A673 (cell line): Measurements from ENCODE around the gene LIMK1. TPM values are rescaled to one million over a fixed set of nuclear protein-coding genes. Genes with fewer than 3 reads are reported as not detected.

Experiments used
- BruUV-seq: library from RNA; stranded (reverse); fragments of 400-500 nt; replicated peaks from 2 replicates; lab custom pipeline; 2021; lab: Mats Ljungman, UMichigan
- CTCF ChIA-PET: fragments of 300-600 bp; sonication (Branson Sonifier 250); formaldehyde crosslinking; loops from one replicate; lab custom pipeline; 2022; ENCODE audit warnings: antibody characterized with exemption; lab: Charles Lee
- POLR2A ChIA-PET: fragments of 300-600 bp; sonication (Branson Sonifier 250); formaldehyde crosslinking; loops from one replicate; lab custom pipeline; 2022; ENCODE audit warnings: antibody characterized with exemption; ENCODE audit not compliant: low non-redundant PET; lab: Charles Lee
- DNase-seq: peaks from one replicate; pipeline ENCODE4 v3.0.0-alpha.2; 2015; ENCODE audit warnings: low spot score
- H3K27ac ChIP-seq: fragments of 200-600 bp; sonication (generic); 2 replicates; pipeline ENCODE4 v1.5.1; 2016; ENCODE audit warnings: mixed run types, low read depth, mild to moderate bottlenecking, mixed read lengths, antibody characterized with exemption, low read length; ENCODE audit not compliant: poor library complexity, severe bottlenecking
- H3K27me3 ChIP-seq: fragments of 200-600 bp; sonication (generic); replicated peaks from 2 replicates; pipeline ENCODE4 v1.6.1; 2017; ENCODE audit warnings: mixed run types, low read depth, mild to moderate bottlenecking, mixed read lengths, antibody characterized with exemption, low read length; ENCODE audit not compliant: insufficient read depth, poor library complexity
- H3K36me3 ChIP-seq: fragments of 200-600 bp; sonication (generic); 2 replicates; pipeline ENCODE4 v1.6.1; 2016; ENCODE audit warnings: mixed run types, mild to moderate bottlenecking, mixed read lengths, antibody characterized with exemption, low read length; ENCODE audit not compliant: insufficient read depth, poor library complexity, severe bottlenecking
- H3K4me1 ChIP-seq: fragments of 200-600 bp; sonication (generic); 2 replicates; pipeline ENCODE4 v1.6.1; 2017; ENCODE audit warnings: mixed run types, mild to moderate bottlenecking, mixed read lengths, antibody characterized with exemption, low read length; ENCODE audit not compliant: insufficient read depth, poor library complexity, severe bottlenecking
- H3K4me3 ChIP-seq: fragments of 200-600 bp; sonication (generic); 2 replicates; pipeline ENCODE4 v1.5.1; 2016; ENCODE audit warnings: low read depth, mixed run types, mild to moderate bottlenecking, mixed read lengths, low read length; ENCODE audit not compliant: poor library complexity, severe bottlenecking
- H3K9me3 ChIP-seq: fragments of 200-600 bp; sonication (generic); 2 replicates; pipeline ENCODE4 v1.6.1; 2016; ENCODE audit warnings: mixed run types, low read depth, mild to moderate bottlenecking, mixed read lengths, antibody characterized with exemption, low read length; ENCODE audit not compliant: poor library complexity, severe bottlenecking
- EZH2 ChIP-seq: fragments of 200-600 bp; sonication (generic); IDR thresholded peaks from 2 replicates; pipeline ENCODE4 v1.6.1; 2017; ENCODE audit warnings: borderline replicate concordance, low read depth, mild to moderate bottlenecking, mixed read lengths, antibody characterized with exemption, low read length; ENCODE audit not compliant: poor library complexity, severe bottlenecking
- intact Hi-C: fragments of 100-400 bp; cut with micrococcal nuclease; formaldehyde crosslinking; loops from one replicate; pipeline ENCODE4 v1.10.0; 2022; ENCODE audit not compliant: unreplicated experiment
- total RNA-seq: library from RNA; stranded (reverse); gene quantifications from 2 replicates; pipeline ENCODE4 v1.2.3, GENCODE V29; 2021
- TF ChIP-seq, protein P1 (sequence below): fragments of 300-800, 200-600 bp; sonication (generic); conservative IDR thresholded peaks from 2 replicates; pipeline ENCODE4 v1.5.1; 2017; ENCODE audit warnings: low read depth, mild to moderate bottlenecking, antibody characterized with exemption, low read length, moderate library complexity, mixed read lengths

The LIMK1 gene
- total RNA-seq, 1 experiment from 2014 or later, result 59.3 TPM

DNA sequence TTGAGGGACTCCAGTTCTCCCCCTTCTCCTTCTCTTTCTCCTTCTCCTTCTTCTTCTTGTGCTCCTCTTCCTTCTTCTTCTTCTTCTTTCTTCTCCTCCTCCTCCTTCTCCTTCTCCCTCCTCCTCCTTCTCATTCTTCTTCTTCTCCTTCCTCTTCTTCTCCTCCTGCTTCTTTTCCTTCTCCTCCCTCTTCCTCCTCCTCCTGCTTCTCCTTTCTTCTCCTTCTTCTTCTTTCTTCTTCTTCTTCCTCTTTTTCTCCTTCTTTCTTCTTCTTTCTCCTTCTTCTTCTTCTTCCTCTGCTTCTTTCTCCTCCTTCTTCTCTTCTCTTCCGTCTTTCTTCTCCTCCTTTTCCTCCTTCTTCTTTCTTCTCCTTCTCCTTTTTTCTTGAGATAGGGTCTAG is 25.6 kb upstream of the LIMK1 start:
- no peak for DNase-seq
- TF ChIP-seq EZH2, result no peak
- TF ChIP-seq, protein P1, sequence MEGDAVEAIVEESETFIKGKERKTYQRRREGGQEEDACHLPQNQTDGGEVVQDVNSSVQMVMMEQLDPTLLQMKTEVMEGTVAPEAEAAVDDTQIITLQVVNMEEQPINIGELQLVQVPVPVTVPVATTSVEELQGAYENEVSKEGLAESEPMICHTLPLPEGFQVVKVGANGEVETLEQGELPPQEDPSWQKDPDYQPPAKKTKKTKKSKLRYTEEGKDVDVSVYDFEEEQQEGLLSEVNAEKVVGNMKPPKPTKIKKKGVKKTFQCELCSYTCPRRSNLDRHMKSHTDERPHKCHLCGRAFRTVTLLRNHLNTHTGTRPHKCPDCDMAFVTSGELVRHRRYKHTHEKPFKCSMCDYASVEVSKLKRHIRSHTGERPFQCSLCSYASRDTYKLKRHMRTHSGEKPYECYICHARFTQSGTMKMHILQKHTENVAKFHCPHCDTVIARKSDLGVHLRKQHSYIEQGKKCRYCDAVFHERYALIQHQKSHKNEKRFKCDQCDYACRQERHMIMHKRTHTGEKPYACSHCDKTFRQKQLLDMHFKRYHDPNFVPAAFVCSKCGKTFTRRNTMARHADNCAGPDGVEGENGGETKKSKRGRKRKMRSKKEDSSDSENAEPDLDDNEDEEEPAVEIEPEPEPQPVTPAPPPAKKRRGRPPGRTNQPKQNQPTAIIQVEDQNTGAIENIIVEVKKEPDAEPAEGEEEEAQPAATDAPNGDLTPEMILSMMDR, result no peak
- POLR2A ChIA-PET, result no interaction called here
- Histone ChIP-seq H3K27ac (no peak overlapping the region), H3K36me3 (no peaks in the 10 kb centered on the region), H3K9me3 (no peaks in the 10 kb centered on the region), H3K4me1 (no peaks in the 10 kb centered on the region), H3K4me3 (no peak overlapping the region), H3K27me3 (no peaks in the 10 kb centered on the region)
- no TSS peak for BruUV-seq
- intact Hi-C loops, result no loop called here
- CTCF ChIA-PET, result no interaction called here

DNA sequence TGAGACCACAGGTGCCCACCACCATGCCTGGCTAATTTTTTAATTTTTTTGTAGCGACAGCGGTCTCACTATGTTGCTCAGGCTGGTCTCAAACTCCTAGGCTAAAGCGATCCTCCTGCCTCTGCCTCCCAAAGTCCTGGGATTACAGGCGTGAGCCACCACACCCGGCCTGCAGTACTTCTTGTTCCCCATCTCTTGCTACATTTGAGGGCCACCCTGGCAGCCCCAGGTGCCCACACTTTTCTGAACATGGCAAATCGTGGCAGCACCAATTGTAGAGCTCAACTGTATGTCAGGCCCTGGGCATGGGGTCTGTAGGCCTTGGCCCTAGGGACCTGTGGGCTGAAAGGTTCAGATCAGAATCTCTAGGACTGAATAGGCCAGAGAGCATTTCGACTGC is 25.1 kb upstream of the LIMK1 start:
- no TSS peak for BruUV-seq
- CTCF ChIA-PET, result no interaction called here

DNA sequence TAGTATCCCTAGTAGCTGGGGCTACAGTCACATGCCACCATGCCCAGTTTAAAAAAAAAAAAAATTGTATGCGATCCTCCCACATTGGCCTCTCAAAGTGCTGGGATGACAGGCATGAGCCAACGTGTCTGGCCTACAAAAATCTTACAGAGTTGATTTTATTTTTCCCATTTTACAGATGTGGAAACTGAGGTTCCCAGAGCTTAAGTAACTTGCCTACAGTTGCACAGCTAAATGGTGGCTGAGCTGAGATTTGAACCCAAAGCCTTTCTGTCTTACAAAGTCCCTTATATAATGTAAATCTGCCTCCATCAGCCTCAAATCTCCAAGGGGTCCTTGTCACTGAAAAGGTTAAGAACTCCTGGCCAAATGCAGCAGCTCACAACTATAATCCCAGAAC is 24.6 kb upstream of the LIMK1 start:
- CTCF ChIA-PET, result no interaction called here

More for the DNA sequence above, 25.1 kb upstream of the LIMK1 start:
- no peak for DNase-seq
- intact Hi-C loops, result no loop called here
- Histone ChIP-seq H3K27ac (no peak overlapping the region), H3K4me3 (no peak overlapping the region), H3K9me3 (no peaks in the 10 kb centered on the region), H3K4me1 (no peaks in the 10 kb centered on the region), H3K36me3 (no peaks in the 10 kb centered on the region), H3K27me3 (no peaks in the 10 kb centered on the region)
- POLR2A ChIA-PET, result no interaction called here
- TF ChIP-seq EZH2, result no peak
- TF ChIP-seq, protein P1, result no peak

More for the DNA sequence above, 24.6 kb upstream of the LIMK1 start:
- H3K4me3 ChIP-seq, result no peak overlapping the region
- no TSS peak for BruUV-seq
- POLR2A ChIA-PET, result no interaction called here
- no peak for TF ChIP-seq EZH2
- TF ChIP-seq, protein P1, result no peak
- no peaks in the 10 kb centered on the region for H3K4me1 ChIP-seq
- H3K36me3 ChIP-seq, result no peaks in the 10 kb centered on the region
- H3K27me3 ChIP-seq, result no peaks in the 10 kb centered on the region
- no peak overlapping the region for H3K27ac ChIP-seq
- DNase-seq, result no peak
- no peaks in the 10 kb centered on the region for H3K9me3 ChIP-seq
- intact Hi-C loops, result no loop called here
